SK-N-SH (cell line): Measurements from ENCODE around the gene ADAMTS2.

Experiments
- CTCF ChIP-seq: fragments of 200-600 bp; sonication (generic); IDR thresholded peaks from 2 replicates; pipeline ENCODE4 v1.6.1; 2017; ENCODE audit warnings: antibody characterized with exemption, mild to moderate bottlenecking, moderate library complexity
- EP300 ChIP-seq, 2 experiments: IDR thresholded peaks; 2 replicates each; pipeline versions ENCODE4 v1.4.0 to v1.6.1; 2012; ENCODE audit warnings: borderline replicate concordance in 1 of 2, low read depth in 1 of 2, low read length in 1 of 2
- MAX ChIP-seq: IDR thresholded peaks from 2 replicates; pipeline ENCODE4 v1.4.0; 2012; ENCODE audit warnings: low read depth
- RAD21 ChIP-seq: IDR thresholded peaks from 2 replicates; pipeline ENCODE4 v1.6.1; 2012; ENCODE audit warnings: mild to moderate bottlenecking, low read length
- YY1 ChIP-seq: IDR thresholded peaks from 2 replicates; pipeline ENCODE4 v1.4.0; 2012; ENCODE audit warnings: low read depth, mild to moderate bottlenecking
- TF ChIP-seq, protein P1 (sequence below): IDR thresholded peaks from 2 replicates; pipeline ENCODE4 v1.4.0; 2012; ENCODE audit warnings: low read depth, borderline replicate concordance
- TF ChIP-seq, protein P2 (sequence below): IDR thresholded peaks from 2 replicates; pipeline ENCODE4; 2012

DNA sequence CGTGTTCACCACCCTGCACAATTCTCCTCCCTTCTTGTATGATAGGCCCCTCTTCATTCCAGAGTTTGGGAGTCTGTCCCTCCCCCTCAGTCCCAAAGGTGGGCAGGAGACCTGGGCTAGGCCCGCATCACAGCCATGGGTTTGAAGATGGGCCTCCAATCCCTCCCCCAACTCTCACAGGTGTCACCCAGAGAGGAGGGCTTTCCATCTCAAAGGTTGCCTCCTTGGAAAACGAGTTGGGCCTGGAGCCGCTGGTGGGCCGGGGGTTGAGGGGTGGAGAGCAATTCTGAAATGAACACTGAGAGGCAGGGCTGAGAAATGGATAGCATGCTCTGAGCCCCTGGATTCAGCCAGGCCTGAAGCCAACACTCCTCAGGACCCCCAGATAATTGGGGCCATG, 6.2 kb downstream of the ADAMTS2 start:
- TF ChIP-seq, protein P1, sequence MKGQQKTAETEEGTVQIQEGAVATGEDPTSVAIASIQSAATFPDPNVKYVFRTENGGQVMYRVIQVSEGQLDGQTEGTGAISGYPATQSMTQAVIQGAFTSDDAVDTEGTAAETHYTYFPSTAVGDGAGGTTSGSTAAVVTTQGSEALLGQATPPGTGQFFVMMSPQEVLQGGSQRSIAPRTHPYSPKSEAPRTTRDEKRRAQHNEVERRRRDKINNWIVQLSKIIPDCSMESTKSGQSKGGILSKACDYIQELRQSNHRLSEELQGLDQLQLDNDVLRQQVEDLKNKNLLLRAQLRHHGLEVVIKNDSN, result no peak
- TF ChIP-seq CTCF (no peak), EP300 (IDR thresholded peaks at IDR 0.05; ENCODE audit: borderline replicate concordance in 1 of 2, low read depth in 1 of 2, low read length in 1 of 2) (no peak), YY1 (no peak), MAX (no peak), RAD21 (no peak)
- TF ChIP-seq, protein P2, sequence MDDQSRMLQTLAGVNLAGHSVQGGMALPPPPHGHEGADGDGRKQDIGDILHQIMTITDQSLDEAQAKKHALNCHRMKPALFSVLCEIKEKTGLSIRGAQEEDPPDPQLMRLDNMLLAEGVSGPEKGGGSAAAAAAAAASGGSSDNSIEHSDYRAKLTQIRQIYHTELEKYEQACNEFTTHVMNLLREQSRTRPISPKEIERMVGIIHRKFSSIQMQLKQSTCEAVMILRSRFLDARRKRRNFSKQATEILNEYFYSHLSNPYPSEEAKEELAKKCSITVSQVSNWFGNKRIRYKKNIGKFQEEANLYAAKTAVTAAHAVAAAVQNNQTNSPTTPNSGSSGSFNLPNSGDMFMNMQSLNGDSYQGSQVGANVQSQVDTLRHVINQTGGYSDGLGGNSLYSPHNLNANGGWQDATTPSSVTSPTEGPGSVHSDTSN, result no peak
